Epithelial cell of esophagus (primary cell): ENCODE data around the gene NHSL2.
"Not testable (repeated sequence)": the region's sequence is repeated elsewhere in the genome, so short reads cannot be mapped to it uniquely, and the experiment has no call there.

Source experiments
- DNase-seq: peaks from one replicate; pipeline ENCODE4 v3.0.0; 2010; ENCODE audit warnings: low read depth
- H3K4me3 ChIP-seq: 2 replicates; pipeline ENCODE4 v1.5.1; 2011; ENCODE audit warnings: mild to moderate bottlenecking, low read length, control low read depth
- CTCF ChIP-seq: IDR thresholded peaks from 2 replicates; pipeline ENCODE4 v1.5.1; 2011; ENCODE audit warnings: low read depth, mild to moderate bottlenecking, low read length, control low read depth, inconsistent platforms; ENCODE audit not compliant: insufficient read depth; ENCODE audit errors: missing control alignments

Gene NHSL2

GRCh38 chrX:72053508-72053907 is 142.9 kb downstream of the NHSL2 start:
- no peak for TF ChIP-seq CTCF
- no peak overlapping the region for H3K4me3 ChIP-seq
- DNase-seq: no peak

GRCh38 chrX:72054779-72055489 is 144.3 kb downstream of the NHSL2 start:
- no peak overlapping the region for H3K4me3 ChIP-seq
- no peak for DNase-seq
- TF ChIP-seq CTCF: no peak

DNA sequence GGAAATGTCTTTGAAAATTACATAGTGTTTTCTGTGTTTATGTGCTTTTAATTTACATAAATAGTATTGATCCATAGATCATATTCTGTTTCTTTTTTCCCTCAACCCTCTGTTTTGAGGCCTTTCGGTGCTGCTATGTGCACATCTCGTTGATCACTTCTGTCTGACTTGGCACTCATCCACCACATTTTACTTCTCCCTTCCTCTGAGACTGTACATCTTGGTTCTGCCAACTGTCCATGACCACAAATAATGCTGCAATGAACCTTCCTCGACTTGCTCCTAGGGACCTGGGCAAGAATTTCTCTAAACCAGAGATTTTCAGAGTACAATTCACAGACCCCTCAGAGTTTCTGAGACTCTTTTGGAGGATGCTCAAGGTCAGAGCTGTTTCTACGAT is 146.7 kb downstream of the NHSL2 start:
- no peak overlapping the region for H3K4me3 ChIP-seq
- no peak for DNase-seq

DNA sequence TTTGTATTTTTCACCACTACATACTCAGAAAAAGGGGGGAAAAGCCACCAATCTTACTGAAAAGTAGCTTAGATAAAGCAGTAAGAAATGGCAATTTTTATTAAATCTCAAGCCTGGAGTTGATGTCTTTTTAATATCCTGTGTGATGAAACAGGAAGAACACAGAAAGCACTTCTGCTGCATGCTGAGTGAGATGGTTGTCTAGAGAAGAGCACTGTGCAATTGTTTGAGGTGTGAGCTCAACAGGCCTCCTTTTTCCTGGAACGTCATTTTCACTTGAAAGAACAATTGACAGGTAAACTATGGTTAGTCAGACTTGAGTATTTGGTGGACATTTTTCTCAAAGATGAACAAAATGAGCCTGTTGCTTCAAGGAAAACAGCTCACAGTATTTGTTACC is 147.2 kb downstream of the NHSL2 start:
- TF ChIP-seq CTCF: no peak
- DNase-seq: no peak
- H3K4me3 ChIP-seq: no peak overlapping the region

More for the DNA sequence above, 146.7 kb downstream of the NHSL2 start:
- TF ChIP-seq CTCF: no peak

- not testable (repeated sequence) for DNase-seq, H3K4me3 ChIP-seq
Measured at GRCh38 chrX:72058346-72058745, 147.7 kb downstream of the NHSL2 start.

- DNase-seq: no peak
- H3K4me3 ChIP-seq: no peak overlapping the region
- no peak for TF ChIP-seq CTCF
Measured at GRCh38 chrX:72060196-72060920, 149.7 kb downstream of the NHSL2 start.

GRCh38 chrX:72060921-72061490 is 150.4 kb downstream of the NHSL2 start:
- TF ChIP-seq CTCF: no peak
- no peak for DNase-seq

More at GRCh38 chrX:72060921-72061490, 150.4 kb downstream of the NHSL2 start:
- no peak overlapping the region for H3K4me3 ChIP-seq
